ENCODE data around the gene TOP3A. TPM values are rescaled to one million over a fixed set of nuclear protein-coding genes. Genes with fewer than 3 reads are reported as not detected.

The TOP3A gene
- total RNA-seq, 1 experiment from 2014 or later, result 68.7 TPM

DNA sequence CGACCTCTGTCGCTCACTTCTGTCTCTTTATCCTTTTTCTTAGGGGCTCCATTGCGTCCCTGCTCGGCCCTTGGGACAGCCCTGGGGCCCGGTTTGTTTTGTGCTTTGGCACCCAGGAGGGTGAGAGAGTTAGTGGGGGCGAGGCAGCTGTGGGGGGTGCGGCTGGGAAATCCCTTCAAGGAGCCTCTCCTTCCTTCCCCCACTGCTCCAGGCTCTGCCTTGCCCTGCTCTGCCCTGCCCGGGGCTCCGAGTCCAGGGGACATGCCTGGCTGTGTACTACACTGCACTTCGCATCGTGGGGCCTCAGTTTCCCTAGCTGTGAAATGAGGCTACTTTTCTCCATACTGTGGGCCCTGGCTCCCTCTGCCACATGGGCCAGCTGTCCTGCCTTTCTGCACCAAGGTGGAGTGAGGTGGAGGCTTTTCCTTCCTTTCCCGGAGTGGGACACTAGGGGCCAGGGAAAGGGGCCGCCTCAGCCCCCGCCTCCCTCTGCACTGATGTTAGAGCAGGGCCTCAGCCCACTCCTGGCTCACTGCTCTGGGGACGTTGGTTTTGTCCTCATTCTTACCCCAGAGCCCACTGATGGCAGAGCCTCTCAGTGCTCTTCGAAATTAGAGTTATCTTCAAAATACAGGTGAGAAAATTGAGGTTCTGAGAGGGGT, 88.4 kb downstream of the TOP3A start:
- no peak overlapping the region for H4K5ac ChIP-seq (ENCODE audit: insufficient read length, low read depth, low read length)
- no peak overlapping the region for H3K18ac ChIP-seq (ENCODE audit: insufficient read length, low read depth, low read length)
- H3K27me3 ChIP-seq (ENCODE audit: insufficient read depth, low read length), result no peaks in the 10 kb centered on the region
- H2BK120ac ChIP-seq (ENCODE audit: low read depth, low read length, poor library complexity, severe bottlenecking), result no peak overlapping the region
- H4K20me1 ChIP-seq (ENCODE audit: control insufficient read depth, insufficient read depth, insufficient read length), result no peaks in the 10 kb centered on the region
- H3K23me2 ChIP-seq (ENCODE audit: insufficient read length, low read depth, low read length, poor library complexity, severe bottlenecking), result peaks cover 11% of the 10 kb centered on the region
- peaks cover 25% of the 10 kb centered on the region; the same call in 1 of the 2 replicates for H3K79me2 ChIP-seq (ENCODE audit: insufficient read depth, low read length)
- no peak overlapping the region for H3K27ac ChIP-seq (ENCODE audit: insufficient read length, low read depth, low read length)
- H3K4me1 ChIP-seq (ENCODE audit: insufficient read depth, low read length), result peaks cover 3% of the 10 kb centered on the region; the same call in 1 of the 2 replicates
- Mint-ChIP-seq H3K36me3 (ENCODE audit: insufficient read depth in 1 of 3, low read depth in 3 of 3) (peaks cover 2 to 5% (median 4%) of the 10 kb centered on the region in 3 experiments; a peak in 3 of 7 replicates), H3K4me3 (peak overlapping the region; percentile 95 to 98), H3K27me3 (ENCODE audit: low read depth) (no peaks in the 10 kb centered on the region), H3K9me3 (no peaks in the 10 kb centered on the region; a peak in 1 of 5 replicates), H3K27ac (peak overlapping the region; percentile 57 to 96 (median 96); a peak in 5 of 7 replicates), H3K4me1 (peaks cover 24 to 36% of the 10 kb centered on the region in 2 experiments)
- no peak overlapping the region for H2AFZ ChIP-seq (ENCODE audit: low read length)
- H3K4me2 ChIP-seq (ENCODE audit: insufficient read depth, insufficient read length, low read length), result peak overlapping the region; percentile 99
- H3K79me1 ChIP-seq (ENCODE audit: insufficient read depth, low read depth, low read length, poor library complexity, severe bottlenecking), result peaks cover 9% of the 10 kb centered on the region
- no peak for DNase-seq
- peak overlapping the region; percentile 84 for H3K9ac ChIP-seq (ENCODE audit: extremely low read depth, insufficient read length, low read length)
- no peak overlapping the region for H3K56ac ChIP-seq (ENCODE audit: insufficient read length, low read depth, low read length)
- TF ChIP-seq, protein P1, sequence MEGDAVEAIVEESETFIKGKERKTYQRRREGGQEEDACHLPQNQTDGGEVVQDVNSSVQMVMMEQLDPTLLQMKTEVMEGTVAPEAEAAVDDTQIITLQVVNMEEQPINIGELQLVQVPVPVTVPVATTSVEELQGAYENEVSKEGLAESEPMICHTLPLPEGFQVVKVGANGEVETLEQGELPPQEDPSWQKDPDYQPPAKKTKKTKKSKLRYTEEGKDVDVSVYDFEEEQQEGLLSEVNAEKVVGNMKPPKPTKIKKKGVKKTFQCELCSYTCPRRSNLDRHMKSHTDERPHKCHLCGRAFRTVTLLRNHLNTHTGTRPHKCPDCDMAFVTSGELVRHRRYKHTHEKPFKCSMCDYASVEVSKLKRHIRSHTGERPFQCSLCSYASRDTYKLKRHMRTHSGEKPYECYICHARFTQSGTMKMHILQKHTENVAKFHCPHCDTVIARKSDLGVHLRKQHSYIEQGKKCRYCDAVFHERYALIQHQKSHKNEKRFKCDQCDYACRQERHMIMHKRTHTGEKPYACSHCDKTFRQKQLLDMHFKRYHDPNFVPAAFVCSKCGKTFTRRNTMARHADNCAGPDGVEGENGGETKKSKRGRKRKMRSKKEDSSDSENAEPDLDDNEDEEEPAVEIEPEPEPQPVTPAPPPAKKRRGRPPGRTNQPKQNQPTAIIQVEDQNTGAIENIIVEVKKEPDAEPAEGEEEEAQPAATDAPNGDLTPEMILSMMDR (conservative IDR thresholded peaks at IDR 0.05), result no peak
- H4K91ac ChIP-seq (ENCODE audit: insufficient read length, low read depth, low read length), result no peak overlapping the region
- no peak overlapping the region for H2BK15ac ChIP-seq (ENCODE audit: low read depth, low read length)
- H3K23ac ChIP-seq (ENCODE audit: insufficient read length, low read depth, low read length), result no peak overlapping the region
- no peak overlapping the region for H4K8ac ChIP-seq (replicated peaks; ENCODE audit: insufficient read length, low read depth, low read length)
- no peak overlapping the region for H2BK20ac ChIP-seq (ENCODE audit: low read depth, low read length, poor library complexity, severe bottlenecking)
- no peak overlapping the region for H2AK5ac ChIP-seq (ENCODE audit: insufficient read length, low read length)
- no peak overlapping the region for H2BK5ac ChIP-seq (ENCODE audit: insufficient read length, low read length)
- H3T11ph ChIP-seq (ENCODE audit: low read length), result no peak overlapping the region
- WGBS (ENCODE audit: extremely low coverage, insufficient read length, low lambda C conversion rate), result no CpG with 5 or more reads among the region's 16 CpGs
- H3K9me3 ChIP-seq (ENCODE audit: control insufficient read depth, low read depth, low read length), result no peaks in the 10 kb centered on the region
- H3K4ac ChIP-seq (ENCODE audit: low read depth, low read length), result no peak overlapping the region
- H3K14ac ChIP-seq (ENCODE audit: insufficient read depth, low read length), result no peak overlapping the region
- no peak overlapping the region for H2BK12ac ChIP-seq (ENCODE audit: insufficient read length, low read depth, low read length)
